ENCODE data around the gene NOS3. TPM values are rescaled to one million over a fixed set of nuclear protein-coding genes. Genes with fewer than 3 reads are reported as not detected.
A peak's percentile ranks its signal among the peaks of the same experiment; 100 is the strongest.
"Not testable (repeated sequence)": the region's sequence is repeated elsewhere in the genome, so short reads cannot be mapped to it uniquely, and the experiment has no call there.

Gene NOS3
- total RNA-seq, 1 experiment from 2014 or later = 0.60 TPM

DNA sequence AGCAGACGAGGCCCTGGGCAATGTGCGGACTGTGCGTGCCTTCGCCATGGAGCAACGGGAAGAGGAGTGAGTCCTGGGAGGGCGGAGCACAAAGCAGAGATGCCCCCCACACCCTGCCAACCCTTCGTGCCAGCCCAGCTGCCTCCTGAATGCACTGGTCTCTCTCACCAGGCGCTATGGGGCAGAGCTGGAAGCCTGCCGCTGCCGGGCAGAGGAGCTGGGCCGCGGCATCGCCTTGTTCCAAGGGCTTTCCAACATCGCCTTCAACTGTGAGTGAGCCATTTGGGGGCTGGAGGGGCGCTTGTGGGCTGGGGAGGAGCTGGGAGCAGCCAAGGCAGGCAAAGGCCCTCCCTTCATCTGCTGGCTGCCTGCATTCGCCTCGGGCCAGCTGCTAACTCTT is 45.1 kb downstream of the NOS3 start:
- no peak for DNase-seq (ENCODE audit: low spot score)

DNA sequence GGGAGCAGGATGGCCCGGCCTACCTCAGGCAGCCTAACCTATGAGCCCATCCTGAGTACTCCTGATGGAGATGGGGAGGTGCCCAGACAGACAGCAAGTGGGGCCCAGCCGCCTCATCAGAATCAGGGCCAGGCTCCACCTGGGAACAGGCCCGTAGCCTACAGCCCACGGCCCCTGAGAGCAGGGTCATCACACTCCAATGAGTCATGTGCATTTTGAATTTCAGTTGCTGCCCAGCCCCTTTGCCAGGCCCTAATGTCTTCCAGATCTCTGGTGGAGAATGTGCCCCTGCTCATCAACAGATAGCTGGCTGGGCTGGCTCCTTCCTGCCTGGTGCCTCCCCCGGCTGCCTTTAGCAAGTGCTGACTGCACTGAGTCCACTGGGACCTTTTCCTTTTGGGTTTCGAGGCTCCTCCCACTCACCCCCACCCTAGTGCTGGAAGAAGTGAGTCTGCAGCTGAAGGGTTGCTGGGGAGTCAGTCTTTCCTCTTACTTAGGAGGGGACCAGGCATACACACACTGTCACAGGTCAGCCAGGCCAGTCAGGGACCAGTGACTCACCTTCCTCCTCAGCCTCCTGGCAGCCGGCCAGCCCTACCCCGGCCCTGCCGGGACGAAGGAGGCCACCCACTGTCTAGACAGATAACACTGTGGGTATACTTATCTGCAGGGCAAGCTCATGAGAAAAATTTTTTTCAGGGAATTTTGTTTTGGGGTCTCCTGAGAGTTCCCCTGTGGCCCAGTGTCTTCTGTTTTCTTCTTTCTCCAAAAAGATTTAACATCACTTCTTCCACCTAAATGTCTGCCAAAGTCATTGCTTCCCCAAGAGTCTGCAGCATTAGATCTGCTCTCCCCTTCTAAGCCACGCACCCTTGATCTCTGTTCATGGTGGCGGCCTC is 48.4 kb downstream of the NOS3 start:
- peak; percentile 90 for DNase-seq (ENCODE audit: low spot score)

DNA sequence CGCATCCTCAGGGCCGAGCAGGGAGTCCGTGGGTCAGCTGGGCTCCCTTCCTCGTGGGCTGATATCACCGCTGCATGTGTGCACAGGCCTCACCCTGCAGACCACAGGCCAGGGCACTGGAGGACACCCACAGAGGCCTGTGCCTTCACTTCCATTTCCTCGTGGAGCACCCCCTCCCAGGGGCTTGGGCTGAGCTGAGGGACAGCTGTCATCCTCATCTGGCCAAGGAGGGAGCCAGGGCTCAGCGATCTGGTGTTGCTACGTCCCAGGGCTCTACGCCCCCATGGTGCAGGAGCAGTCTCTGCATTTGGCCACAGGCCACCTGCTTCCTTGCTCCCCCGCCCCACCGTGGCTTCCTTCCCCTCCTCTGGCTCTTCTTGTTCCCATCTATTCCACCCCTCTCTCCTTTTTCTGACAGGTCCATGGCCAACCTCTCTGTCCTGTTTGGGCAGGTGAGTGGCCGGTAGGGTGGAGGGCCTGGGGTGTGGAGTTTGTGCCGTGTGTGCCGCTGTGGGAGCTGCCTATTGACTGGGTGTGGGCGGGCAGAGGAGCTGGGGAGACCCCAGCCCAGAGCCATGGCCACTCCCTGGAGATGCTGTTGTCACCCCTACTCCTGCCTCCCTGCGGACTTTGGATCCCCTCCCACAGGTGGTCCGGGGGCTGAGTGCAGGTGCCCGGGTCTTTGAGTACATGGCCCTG is 49.2 kb downstream of the NOS3 start:
- DNase-seq (ENCODE audit: low spot score) = no peak

DNA sequence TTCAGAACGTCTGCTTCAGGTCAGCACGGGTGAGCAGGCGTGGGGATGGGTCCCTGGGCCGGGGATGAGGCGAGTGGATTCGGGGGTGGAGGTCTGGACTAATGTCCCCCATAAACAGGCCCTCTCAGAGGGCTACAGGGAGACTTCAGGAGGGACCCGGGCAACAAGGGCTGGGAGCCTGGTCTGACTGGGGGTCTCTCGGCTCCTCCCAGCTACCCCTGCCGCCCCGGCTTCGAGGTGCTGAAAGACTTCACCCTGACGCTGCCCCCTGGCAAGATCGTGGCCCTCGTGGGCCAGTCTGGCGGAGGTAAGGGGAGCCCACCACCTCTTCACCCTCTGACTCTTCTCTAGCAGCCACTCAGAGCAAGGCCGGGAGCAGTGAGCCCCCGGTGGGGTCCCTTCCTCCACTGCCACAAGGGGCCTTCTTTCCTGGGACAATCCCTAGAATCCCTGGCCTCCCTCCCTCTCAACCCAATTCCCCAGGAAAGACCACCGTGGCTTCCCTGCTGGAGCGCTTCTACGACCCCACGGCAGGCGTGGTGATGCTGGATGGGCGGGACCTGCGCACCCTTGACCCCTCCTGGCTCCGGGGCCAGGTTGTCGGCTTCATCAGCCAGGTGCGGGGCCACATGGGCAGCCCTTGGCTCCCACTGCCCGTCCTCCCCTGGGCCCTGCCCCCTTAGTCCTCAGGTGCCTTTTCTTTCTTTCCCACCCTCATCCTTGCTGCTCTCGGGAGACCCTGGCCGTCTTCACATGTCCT is 50.0 kb downstream of the NOS3 start:
- no peak for DNase-seq (ENCODE audit: low spot score)

DNA sequence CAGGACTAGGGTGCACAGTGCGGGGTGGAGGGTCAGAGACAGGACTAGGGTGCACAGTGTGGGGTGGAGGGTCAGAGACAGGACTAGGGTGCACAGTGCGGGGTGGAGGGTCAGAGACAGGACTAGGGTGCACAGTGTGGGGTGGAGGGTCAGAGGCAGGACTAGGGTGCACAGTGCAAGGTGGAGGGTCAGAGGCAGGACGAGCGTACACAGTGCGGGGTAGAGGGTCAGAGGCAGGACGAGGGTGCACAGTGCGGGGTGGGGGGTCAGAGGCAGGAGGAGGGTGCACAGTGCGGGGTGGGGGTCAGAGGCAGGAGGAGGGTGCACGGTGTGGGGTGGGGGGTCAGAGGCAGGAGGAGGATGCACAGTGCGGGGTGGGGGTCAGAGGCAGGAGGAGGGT is 52.6 kb downstream of the NOS3 start:
- DNase-seq (ENCODE audit: low spot score) = not testable (repeated sequence)

DNA sequence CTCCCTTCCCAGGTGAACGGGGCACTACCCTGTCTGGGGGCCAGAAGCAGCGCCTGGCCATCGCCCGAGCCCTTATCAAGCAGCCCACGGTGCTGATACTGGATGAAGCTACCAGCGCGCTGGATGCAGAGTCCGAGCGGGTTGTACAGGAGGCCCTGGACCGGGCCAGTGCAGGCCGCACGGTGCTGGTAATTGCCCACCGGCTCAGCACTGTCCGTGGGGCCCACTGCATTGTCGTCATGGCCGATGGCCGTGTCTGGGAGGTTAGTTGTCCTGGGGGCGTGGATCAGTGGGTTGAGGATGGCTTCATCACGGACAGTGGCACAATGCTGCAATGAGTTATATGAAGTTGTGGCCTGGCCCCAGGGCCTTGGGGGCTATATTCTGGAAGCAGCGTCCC is 53.1 kb downstream of the NOS3 start:
- no peak for DNase-seq (ENCODE audit: low spot score)

DNA sequence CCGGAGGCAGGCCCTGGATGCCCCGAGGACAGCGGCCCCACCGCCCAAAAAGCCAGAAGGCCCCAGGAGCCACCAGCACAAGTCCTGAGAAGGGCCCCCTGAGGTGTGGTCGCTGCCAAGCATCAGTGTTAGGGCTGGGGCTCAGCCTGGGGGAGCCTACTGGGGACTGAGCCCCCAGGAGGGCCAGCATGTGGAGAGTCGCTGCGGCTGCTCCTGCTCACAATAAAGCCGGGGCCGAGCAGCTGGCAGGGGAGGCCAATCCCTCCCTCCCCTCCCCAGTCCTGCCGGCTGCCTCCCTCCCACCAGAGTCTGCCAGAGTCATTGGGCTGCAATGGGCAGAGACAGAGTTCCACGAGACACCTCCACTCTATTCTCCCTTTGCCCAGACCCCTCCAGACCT is 54.4 kb downstream of the NOS3 start:
- DNase-seq (ENCODE audit: low spot score) = no peak

DNA sequence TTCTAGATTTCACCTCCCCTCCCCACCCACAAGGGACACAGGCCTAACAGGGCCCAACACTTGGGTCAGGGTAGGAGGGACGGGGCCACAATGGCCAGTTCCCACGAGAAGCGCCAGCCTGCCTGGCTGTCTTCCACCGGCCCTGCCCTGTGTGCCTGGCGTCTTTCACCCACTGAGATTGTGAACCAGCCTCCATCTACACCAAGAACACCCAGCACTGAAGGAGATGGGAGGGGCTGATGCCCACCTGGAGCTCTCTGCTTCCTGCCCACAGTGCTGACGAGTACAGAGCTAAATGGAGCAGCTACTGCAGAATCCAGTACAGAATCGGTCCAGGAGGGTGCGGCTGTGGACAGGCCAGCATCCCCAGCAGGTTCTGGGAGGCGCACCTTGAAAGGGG is 55.1 kb downstream of the NOS3 start:
- DNase-seq (ENCODE audit: low spot score) = no peak

DNA sequence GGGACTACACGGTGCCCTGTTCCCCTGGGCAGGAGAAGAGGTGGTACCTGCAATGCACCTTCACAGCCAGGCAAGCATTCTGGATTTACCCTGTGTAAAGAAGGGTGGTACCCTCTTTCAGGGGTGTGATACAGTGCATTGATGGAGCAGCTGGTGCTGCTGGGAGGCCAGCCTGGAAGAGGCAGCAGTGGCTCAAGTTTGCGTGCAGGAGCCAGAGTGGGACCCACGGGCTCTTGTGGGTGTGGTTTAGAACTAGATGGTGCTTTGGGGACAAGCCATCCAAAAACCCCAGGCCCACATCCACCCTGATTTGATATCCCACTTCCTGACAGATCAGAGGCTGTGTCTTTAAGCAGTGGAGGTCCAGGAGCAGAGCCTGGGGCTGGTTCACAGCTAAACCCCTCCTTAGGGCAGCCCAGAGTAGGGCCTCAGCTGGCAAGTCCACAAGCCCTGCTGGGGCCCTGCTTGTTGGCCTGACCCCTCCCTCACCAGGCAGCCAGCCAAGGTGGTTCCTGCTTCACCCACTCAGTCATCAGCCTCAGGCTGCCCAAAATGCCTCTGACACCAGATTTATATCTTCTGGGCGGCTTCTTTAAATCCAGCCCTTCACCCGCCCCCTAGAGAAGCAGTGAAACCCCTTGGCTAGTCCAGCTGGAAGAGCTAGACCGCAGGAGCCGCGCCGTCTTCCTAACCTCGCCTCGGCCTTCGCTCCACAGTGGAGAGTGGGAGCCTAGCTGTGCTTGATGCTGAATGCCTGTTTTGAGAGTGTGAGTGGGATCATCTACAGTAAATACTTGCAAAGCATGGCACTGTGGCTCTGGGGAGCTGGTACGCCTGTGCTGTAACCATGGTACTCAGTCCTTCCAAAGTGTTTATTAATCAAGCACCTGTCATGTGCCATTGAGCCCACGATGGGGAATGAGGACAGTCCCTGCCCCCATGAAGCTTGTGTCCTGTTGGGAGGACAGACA is 56.1 kb downstream of the NOS3 start:
- peak; percentile 76 for DNase-seq (ENCODE audit: low spot score)

DNA sequence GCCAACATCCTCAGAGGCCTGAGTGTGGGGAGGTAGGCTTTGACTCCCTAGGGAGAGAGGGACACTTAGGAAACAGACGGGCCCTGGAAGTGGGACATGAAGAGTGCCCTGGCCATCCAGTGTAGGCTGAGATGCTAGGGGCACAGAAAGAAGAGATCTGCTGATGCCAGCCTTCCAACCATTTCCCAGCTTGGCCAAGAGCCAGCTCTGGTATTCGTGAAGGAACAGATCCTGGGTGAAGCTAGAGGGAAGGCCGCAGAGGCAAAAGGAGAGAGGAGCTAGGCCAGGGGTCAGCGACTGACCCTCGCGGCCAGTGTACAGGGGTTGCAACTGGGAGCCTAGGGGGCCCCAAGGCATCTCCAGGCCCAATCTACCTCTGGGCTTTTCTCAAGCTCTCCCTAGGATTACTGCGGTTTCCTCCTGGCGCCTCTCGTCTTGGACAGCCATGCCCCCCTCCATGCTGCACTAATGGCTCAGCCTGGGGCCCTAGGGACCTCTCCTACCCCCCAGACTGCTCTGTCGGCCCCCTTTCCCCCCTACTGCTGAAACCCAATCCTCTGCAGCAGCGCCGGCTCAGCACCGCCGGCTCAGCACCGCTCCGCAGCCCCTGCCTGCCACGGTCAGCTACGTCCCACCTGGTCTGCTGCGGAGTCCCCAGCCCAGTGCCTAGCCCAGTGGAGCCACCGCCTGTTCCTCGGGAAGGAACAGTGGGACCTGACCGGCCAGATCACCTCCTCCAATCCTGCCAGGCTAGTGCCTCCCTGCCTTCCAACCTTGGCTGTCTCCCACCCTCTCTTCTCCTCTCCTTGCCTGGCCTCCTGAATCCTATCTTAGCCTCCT is 57.4 kb downstream of the NOS3 start, which contains the start of gene ASIC3:
Gene ASIC3, plus strand, starts transcription at position 556 of the 840 bp plus-strand sequence. CDS start 355 bp downstream, outside the sequence.
- no peak for DNase-seq (ENCODE audit: low spot score)

DNA sequence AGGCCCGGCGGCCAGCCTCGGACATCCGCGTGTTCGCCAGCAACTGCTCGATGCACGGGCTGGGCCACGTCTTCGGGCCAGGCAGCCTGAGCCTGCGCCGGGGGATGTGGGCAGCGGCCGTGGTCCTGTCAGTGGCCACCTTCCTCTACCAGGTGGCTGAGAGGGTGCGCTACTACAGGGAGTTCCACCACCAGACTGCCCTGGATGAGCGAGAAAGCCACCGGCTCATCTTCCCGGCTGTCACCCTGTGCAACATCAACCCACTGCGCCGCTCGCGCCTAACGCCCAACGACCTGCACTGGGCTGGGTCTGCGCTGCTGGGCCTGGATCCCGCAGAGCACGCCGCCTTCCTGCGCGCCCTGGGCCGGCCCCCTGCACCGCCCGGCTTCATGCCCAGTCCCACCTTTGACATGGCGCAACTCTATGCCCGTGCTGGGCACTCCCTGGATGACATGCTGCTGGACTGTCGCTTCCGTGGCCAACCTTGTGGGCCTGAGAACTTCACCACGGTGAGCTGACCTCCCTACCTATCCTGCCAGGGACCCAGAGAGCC is 58.2 kb downstream of the NOS3 start:
- DNase-seq (ENCODE audit: low spot score) = no peak

DNA sequence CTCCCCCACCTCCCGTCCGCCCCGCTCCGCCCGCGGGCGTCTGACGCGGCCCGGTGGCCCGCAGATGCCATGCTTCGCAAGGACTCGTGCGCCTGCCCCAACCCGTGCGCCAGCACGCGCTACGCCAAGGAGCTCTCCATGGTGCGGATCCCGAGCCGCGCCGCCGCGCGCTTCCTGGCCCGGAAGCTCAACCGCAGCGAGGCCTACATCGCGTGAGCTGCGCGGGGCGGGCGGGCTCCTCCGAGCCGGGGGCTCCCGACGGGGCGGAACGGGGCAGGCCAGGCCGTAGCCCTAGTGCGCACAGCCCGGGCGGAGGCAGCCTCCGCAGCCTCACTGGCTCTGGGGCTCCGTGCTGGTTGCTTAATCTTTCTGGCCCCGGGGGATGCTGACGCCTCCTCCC is 60.3 kb downstream of the NOS3 start:
- no peak for DNase-seq (ENCODE audit: low spot score)

DNA sequence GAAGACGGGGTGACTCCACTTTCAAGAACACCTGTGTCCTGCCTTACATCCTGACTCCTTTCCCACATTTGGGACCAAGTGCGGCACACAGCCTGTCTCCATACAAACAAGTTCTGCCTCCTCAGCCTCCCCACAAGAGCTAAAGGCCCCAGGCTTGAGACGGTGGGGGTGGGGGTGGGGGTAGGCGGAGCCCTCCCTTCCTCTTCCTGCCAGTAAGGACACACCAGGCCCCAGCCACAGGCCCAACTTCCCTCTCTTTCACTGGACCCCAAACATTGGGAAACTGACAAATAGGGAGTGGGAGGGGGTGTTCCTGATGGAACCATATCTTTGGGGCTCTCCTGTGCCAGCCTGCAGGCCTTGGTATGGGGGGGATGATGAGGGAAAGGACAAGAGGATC is 62.3 kb downstream of the NOS3 start:
- DNase-seq (ENCODE audit: low spot score) = no peak

DNA sequence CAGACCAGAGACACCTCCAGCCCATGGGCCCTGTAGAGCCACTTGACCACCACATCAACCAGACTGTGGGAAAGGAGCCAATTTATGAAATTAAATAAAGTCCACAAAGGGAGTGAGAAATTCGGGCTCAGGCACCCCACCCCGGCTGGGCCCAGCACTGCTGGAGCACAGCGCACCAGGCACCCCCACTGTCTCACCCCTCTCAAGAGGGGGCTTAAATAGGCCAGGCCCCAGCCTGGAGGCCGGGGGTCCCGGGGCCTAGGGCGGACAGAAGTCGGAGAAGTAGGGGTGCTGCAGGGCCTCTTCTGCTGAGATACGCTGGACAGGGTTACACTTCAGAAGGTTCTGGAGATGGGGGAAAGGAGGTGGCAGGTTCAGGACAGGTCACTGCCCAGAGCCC is 62.9 kb downstream of the NOS3 start:
- no peak for DNase-seq (ENCODE audit: low spot score)

DNA sequence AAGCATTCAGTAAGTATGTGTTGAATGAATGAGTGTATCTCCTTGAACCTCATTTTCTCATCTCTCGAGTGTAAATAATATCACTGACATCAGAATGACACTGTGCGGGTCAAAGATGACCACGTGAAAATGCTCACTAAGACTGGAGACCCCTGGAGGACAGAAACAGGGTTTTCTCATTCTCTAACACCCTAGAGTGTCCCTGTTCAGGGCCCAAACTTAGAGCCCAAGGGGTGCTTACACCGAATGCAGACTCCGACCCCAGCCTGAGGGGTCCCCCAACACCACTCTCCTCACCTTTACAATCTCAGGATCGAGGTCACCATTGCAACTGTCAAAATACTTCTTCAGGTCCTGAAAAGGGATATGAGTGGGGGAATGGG is 65.5 kb downstream of the NOS3 start:
- no peak for DNase-seq (ENCODE audit: low spot score)

DNA sequence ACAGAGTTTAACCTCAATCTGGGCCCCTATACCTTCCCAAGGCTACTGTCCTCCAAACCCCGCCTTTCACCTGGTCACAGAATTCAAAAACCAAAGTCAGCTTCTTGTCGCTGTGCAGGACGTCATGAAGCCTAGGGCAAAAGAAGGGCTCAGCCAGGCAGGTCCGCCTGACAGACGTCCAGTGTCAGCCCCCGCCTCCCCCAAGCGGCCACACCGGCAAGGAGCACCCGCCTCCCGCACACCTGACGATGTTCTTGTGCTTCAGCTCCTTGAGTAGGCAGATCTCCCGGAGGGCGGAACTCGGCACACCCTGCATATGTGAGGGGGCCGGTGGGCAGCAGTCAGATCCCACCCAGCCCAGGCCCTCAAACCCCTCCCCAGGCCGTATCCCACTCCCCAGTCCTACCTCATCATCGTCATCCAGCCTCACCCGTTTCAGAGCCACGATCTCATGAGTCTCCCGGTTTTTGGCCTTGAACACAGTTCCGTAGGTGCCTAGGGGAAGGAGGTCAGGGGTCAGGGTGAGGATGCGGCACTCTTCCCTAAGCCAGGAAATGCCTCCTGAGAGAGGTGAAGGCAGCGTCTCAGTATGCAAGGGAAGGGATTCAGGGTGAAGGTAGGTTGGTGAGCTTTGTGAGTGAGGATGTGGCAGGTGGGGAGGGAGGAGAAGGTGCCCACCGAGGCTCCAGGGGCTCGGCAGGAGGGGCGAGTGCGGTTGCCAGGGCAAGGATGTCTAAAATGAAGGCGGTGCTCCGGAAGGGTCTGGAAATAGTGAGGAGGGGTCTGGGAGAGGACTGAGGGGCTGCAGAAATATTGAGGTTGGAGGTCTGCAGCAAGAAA is 66.1 kb downstream of the NOS3 start:
- DNase-seq (ENCODE audit: low spot score) = no peak

DNA sequence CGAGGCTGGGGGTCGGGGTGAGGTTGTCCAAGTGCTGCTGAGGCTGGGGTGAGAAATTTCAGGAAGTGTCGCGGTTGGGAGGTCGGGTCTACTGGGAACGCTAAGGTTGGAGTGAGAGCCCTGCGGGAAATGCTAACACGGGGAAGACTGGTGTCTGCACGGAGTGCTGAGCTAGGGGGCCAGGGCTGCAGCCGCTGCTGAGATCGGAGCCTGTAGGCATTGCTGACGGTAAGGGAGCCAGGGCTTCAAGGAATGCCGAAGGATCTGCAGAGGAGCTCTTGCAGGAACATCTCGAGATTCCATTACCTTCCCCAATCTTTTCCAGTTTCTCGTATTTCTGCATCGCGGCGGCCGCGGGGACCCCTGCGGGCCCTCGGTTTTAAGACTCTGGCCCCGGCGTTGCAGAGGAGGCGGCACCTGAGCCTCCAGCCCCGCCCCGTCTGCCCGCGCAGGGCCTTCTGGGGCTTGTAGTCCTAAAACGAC is 66.7 kb downstream of the NOS3 start, which contains the start of gene CDK5:
Gene CDK5, minus strand, starts transcription at position 392 of the 483 bp plus-strand sequence. Its CDS starts 49 bp downstream, at position 343.
- DNase-seq (ENCODE audit: low spot score) = no peak

DNA sequence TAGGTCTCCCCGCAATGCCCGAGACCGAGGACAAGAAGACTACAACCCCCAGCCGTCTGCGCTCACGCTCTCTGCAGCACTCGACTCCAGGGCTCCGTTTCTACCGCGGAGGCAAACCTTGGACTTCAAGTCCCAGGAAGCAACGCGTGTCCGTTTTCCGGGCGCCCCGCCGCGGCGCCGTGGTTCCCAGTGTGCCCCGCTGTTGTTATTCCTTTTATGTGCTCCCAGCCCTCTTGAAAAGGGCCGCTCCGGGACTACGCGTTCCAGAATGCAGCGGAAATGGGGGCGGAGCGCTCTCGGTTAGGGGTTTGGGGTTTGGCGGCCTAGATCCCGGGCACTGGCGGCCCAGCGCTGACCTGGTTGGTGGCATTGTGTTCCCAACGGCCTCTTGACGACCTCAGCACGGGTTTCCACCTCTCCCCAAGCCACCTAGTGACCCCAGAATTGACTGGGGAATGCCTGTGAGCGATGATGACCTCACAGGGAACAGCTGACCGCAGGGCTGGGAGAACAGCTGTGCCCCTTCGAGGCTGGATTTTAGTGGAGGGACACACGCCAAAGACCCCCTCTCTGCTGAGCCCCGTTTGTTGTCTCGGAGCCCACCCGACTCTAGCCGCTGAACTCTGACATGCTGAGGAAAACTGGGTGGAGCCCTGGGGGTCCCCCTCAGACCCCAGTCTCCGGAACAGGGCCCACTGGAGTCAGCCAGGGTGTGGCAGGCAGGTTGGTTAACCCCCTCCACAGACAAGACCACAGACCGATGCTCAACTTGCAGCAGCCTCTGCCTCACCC is 67.4 kb downstream of the NOS3 start:
- DNase-seq (ENCODE audit: low spot score) = peak; percentile 99
